ENCODE measurements around the gene TREM2.
"Not testable (repeated sequence)": the region's sequence is repeated elsewhere in the genome, so short reads cannot be mapped to it uniquely, and the experiment has no call there.

TREM2 gene

GRCh38 chr6:41153992-41154625 lies 8.8 kb downstream of the TREM2 start, which contains the start of gene TREML1:
Gene TREML1, minus strand, starts transcription at chr6:41154347. Its CDS starts 59 bp downstream, at chr6:41154288.
- DNase-seq (ENCODE audit: low read depth): no peak

- DNase-seq (ENCODE audit: low read depth): no peak
Measured at GRCh38 chr6:41153451-41153850, 9.5 kb downstream of the TREM2 start.

GRCh38 chr6:41150671-41151070 lies 12.2 kb downstream of the TREM2 start:
- DNase-seq (ENCODE audit: low read depth): no peak

GRCh38 chr6:41147917-41148316 lies 15.0 kb downstream of the TREM2 start:
- DNase-seq (ENCODE audit: low read depth): no peak

GRCh38 chr6:41136911-41137310 lies 26.0 kb downstream of the TREM2 start:
- DNase-seq (ENCODE audit: low read depth): no peak

- DNase-seq (ENCODE audit: low read depth): no peak
Measured at GRCh38 chr6:41135062-41135832, 27.7 kb downstream of the TREM2 start.

- no peak for DNase-seq (ENCODE audit: low read depth)
Measured at GRCh38 chr6:41132254-41132653, 30.7 kb downstream of the TREM2 start.

- DNase-seq (ENCODE audit: low read depth): no peak
Measured at GRCh38 chr6:41125282-41125681, 37.6 kb downstream of the TREM2 start.

GRCh38 chr6:41122918-41123317 lies 40.0 kb downstream of the TREM2 start:
- DNase-seq (ENCODE audit: low read depth): no peak

- no peak for DNase-seq (ENCODE audit: low read depth)
Measured at GRCh38 chr6:41122373-41122772, 40.5 kb downstream of the TREM2 start.

- DNase-seq (ENCODE audit: low read depth): no peak
Measured at GRCh38 chr6:41120058-41120457, 42.9 kb downstream of the TREM2 start.

- no peak for DNase-seq (ENCODE audit: low read depth)
Measured at GRCh38 chr6:41119508-41119907, 43.4 kb downstream of the TREM2 start.

GRCh38 chr6:41115027-41115426 lies 47.9 kb downstream of the TREM2 start:
- not testable (repeated sequence) for DNase-seq (ENCODE audit: low read depth)

- no peak for DNase-seq (ENCODE audit: low read depth)
Measured at GRCh38 chr6:41111017-41111416, 51.9 kb downstream of the TREM2 start.
